ENCODE data around the gene HSF2BP.
"Not testable (repeated sequence)": the region's sequence is repeated elsewhere in the genome, so short reads cannot be mapped to it uniquely, and the experiment has no call there.

Gene HSF2BP

GRCh38 chr21:43687566-43688399 lies 28.5 kb upstream of the HSF2BP start:
- no peak for DNase-seq (ENCODE audit: low read depth)

DNA sequence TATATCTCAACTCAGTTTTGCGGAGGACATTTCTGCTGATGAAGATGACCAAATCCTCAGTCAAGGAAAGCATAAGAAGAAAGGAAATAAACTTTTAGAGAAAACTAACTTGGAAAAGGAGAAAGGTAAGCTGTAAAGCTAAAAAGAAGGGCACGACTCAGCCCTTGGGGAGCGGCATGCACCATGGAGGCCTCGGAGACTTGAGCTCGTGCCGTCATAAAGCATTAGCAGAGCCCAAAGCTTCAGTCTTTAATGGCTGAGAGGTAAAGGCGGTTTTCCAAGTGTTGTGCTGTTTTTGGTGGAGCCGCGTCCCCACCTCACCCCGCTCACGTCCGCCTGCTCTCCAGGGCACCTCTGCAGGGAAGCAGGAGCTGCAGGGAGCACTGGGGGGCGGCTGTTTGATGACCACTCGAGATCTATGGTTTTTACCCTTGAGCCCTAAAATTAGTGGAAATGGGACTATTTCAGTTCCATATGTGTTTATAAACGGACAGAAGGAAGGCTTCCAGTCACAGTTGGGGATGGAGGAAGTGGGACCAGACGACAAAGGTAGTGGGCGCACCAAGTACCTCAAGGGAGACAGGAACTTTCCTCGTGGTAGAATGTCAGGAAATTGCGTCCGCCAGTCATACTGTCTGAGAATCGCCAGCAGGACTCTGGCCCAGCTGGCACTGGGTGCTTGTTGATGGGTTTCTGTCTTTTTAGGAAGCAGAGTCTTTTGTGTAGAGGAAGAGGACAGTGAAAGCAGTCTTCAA lies 27.7 kb upstream of the HSF2BP start:
- no peak for DNase-seq (ENCODE audit: low read depth)

GRCh38 chr21:43684424-43684823 lies 25.1 kb upstream of the HSF2BP start:
- no peak for DNase-seq (ENCODE audit: low read depth)

GRCh38 chr21:43681650-43682049 lies 22.4 kb upstream of the HSF2BP start:
- no peak for DNase-seq (ENCODE audit: low read depth)

DNA sequence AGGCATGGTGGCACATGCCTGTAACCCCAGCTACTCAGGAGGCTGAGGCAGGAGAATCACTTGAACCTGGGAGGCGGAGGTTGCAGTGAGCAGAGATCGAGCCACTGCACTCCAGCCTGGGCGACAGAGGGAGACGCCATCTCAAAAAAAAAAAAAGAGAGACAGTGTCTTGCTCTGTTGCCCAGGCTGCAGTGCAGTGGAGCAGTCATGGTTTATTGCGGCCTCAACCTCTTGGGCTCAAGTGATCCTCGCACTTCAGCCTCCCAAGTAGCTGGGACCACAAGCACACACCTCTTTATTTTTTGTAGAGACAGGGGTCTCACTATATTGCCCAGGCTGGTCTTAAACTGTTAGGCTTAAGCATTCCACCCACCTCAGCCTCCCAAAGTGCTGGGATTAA lies 21.1 kb upstream of the HSF2BP start:
- DNase-seq (ENCODE audit: low read depth) = not testable (repeated sequence)

DNA sequence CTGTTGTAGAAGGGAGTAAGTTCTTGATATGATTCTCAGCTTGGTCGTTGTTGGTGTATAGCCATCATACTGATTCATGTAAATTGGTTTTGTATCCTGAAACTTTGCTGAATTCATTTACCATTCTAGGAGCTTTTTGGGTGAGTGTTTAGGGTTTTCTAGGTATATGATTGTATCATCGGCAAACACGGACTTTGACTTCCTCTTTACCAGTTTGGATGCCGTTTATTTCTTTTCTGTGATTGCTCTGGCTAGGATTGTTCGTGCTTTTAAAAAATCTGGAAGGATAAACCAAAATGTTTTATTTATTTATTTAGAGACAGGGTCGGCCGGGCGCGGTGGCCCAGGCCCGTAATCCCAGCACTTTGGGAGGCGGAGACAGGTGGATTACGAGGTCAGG lies 20.7 kb upstream of the HSF2BP start:
- DNase-seq (ENCODE audit: low read depth) = no peak

DNA sequence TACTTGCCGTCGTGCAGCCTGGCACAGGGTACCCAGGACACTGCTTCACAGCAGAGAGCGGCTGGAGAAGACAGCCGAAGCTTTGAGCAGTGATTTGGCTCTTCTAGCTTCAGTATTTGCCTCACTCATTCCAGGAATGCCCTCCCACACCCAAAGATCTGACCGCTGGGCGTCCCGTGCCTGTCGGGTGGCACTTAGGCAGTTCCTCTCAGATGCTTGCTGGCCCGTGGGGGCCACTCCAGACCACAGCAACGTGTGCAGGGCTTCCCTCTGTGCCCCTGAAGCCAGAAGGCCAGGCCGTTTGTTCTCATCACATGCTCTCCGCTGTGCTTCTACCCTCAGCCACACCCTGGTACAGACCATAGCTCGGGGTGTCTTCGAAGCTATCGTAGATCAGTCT lies 17.1 kb upstream of the HSF2BP start:
- no peak for DNase-seq (ENCODE audit: low read depth)

- no peak for DNase-seq (ENCODE audit: low read depth)
These were observed 16.6 kb upstream of the HSF2BP start for GRCh38 chr21:43675871-43676270.

GRCh38 chr21:43669828-43670605 lies 10.7 kb upstream of the HSF2BP start:
- DNase-seq (ENCODE audit: low read depth) = no peak

DNA sequence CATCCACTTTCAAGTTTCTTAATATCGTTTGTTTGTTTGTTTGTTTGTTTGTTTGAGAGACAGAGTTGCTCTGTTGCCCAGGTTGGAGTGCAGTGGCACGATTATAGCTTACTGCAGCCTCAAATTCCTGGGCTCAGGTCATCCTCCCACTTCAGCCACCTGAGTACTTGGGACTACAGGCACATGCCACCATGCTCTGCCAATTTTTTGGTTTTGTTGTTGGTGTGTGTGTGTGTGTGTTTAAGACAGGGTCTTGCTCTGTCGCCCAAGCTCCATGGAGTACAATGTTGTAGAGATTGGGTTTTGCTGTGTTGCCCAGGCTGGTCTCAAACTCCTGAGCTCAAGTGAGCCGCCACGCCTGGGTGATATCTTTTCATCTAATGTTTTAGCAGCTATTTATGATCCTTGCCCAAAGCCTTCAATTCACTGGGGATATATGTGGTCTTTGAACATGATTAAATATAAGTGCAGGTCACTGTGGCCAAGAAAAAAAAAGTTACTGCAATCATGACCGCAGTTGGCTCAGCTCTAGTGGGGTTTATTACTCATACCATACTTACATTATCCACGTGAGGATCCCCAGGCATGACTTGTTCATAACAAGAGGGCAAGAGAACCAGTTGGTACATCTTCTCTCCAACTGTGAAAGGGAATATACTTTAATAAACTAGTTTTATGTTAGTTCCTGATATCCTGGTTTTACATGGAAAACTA lies 8.1 kb upstream of the HSF2BP start:
- DNase-seq (ENCODE audit: low read depth) = peak; percentile 63

GRCh38 chr21:43665879-43666278 lies 6.6 kb upstream of the HSF2BP start:
- no peak for DNase-seq (ENCODE audit: low read depth)

GRCh38 chr21:43664358-43664757 lies 5.1 kb upstream of the HSF2BP start:
- no peak for DNase-seq (ENCODE audit: low read depth)

- no peak for DNase-seq (ENCODE audit: low read depth)
These were observed 3.7 kb upstream of the HSF2BP start for GRCh38 chr21:43663033-43663432.

- peak; percentile 52 for DNase-seq (ENCODE audit: low read depth)
These were observed 3.0 kb upstream of the HSF2BP start for GRCh38 chr21:43662286-43662685.

DNA sequence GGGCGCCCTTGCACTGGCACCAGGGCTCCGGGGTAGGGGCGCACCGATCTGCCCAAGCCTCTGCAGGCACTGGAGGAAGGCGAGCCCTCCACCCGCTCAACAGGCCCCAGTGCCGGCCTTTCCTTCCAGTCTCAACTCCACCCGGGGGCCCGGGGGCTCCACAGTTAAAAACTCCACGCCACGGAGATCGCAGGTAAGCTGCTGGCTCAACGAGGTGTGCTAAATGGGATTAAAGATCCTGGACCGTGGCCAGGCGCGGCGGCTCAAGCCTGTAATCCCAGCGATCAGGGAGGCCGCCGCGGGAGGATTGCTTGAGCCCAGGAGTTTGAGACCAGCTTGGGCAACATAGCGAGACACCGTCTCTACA lies 536 bp downstream of the HSF2BP start:
- DNase-seq (ENCODE audit: low read depth) = no peak

DNA sequence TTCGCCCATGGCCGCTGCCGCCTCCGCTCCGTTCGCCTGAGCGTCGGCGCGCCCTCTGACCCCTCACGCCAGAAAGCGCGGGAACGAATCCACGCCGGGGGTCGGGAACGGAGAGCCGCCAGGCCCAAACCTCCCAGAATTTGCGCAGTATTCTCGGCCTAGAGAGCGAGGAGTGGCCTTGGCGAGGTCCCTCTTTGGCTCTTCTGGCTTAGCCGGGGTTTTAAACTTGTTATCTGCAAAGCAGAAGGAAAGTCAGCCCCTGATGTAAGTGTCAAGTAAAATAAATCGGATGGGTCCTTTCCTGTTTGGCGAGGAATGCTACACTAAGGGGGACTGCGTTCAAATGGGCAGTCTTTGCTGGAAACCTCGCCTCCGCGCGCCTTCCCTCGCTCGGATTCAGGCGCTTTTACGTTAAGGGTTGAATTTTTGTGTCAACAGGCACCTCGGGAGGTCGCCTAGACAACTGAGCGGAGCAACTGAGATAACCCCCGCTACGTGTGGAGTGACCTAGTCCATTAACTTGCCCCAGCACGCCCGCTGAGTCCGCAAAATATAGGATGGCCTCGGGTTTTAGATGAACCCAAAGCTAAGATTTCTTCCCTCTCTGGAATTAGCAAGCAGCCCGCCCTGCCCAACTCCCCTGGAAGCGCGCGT lies 1.1 kb downstream of the HSF2BP start:
- no peak for DNase-seq (ENCODE audit: low read depth)

DNA sequence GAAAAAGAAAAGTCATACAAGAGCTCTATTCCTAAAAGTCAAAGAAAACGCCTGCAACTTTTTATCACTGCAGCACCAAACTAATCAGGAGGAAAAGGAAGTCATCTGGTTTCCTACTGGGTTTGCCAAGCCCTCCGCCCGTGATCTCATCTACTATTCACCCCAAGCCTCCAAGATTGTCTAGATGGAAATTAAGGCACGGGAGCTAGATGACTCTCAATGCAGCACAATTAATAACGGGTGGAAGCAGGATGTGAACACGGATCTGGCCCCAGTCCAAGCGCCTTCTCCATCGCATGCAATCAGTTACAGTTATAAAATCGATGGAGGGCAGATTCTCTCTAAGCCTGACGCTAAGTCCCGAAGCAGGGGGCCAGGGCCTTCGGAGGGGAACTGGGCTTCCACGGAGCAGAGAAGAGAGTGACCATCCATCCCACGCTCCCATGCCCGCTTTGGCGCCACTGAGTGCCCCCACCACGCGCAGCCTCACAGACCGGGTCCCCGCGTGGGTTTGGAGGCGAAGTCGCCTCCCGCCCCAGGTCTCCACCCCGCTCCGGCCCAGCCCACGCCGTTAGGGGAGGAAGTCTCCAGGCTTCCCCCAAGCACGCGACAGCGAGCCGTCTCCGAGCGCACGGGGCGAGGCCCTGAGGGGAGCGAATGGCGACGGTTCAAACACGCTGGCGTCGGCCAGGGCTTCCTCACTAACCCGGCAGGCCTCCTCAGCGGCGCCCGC lies 1.8 kb downstream of the HSF2BP start:
- no peak for DNase-seq (ENCODE audit: low read depth)

DNA sequence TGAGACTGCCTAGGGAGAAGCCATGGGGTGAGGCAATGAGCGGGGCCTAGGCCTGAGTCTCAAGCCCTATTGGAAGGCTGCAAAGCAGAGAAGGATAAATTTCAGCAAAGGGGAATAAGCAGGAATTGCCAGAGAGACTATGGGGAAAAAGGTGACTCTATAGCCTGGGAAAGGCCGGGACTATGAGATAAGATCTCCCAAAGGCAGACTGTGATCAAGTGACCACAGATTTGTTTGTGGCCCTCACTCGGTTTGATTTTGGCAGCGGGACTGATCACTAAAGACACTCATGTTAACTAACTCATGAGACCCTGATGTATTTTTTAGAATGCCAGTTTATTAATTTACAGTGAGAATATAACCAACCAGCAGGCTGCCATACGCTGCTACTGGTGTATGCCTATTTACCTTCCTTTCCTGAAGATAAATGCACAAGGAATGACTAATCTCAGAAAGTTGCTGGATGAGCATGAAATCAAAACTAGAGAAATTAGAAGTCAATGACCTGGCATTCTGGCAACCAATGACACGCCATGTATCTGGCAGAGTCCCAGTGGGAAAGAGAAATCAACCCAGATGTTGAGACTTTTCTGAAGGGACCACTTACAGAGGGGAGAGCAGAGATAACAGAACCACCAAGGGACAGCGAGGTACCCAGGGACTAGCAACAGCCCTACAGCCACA lies 4.3 kb downstream of the HSF2BP start:
- peak; percentile 28 for DNase-seq (ENCODE audit: low read depth)

GRCh38 chr21:43653626-43654025 lies 5.7 kb downstream of the HSF2BP start:
- DNase-seq (ENCODE audit: low read depth) = no peak

DNA sequence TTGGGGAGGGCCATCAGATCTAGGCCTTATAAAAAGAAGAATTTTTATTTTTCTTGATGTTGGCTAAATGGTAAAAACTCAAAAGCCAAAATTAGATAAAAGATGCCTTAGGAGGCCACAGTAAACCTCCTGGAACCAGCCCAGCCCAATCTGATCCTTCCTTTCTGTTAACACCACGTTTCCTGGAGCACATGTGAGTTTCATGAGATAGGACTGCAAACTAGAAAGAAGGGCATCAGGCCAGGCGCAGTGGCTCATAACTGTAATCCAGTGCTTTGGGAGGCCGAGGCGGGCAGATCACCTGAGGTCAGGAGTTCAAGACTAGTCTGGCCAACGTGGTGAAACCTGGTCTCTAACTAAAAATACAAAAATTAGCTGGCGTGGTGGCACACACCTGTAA lies 6.7 kb downstream of the HSF2BP start:
- DNase-seq (ENCODE audit: low read depth) = no peak
